Rectal smooth muscle tissue (tissue), 1 donor: ENCODE data around the gene IL1RAPL1.

Source experiments
- H3K27ac ChIP-seq: one replicate; pipeline ENCODE4 v1.7.0; 2013; ENCODE audit warnings: low read depth, low read length, inconsistent platforms
- H3K27me3 ChIP-seq: one replicate; pipeline ENCODE4 v1.7.0; 2013; ENCODE audit warnings: low read length; ENCODE audit not compliant: control insufficient read depth, insufficient read depth
- H3K36me3 ChIP-seq: one replicate; pipeline ENCODE4 v1.7.0; 2013; ENCODE audit warnings: low read length; ENCODE audit not compliant: control insufficient read depth, insufficient read depth
- H3K4me1 ChIP-seq: one replicate; pipeline ENCODE4 v1.7.0; 2013; ENCODE audit warnings: low read length; ENCODE audit not compliant: control insufficient read depth, insufficient read depth
- H3K4me3 ChIP-seq: one replicate; pipeline ENCODE4 v1.7.0; 2013; ENCODE audit warnings: low read length
- H3K9ac ChIP-seq: one replicate; pipeline ENCODE4 v1.7.0; 2013; ENCODE audit warnings: low read length

Gene IL1RAPL1

GRCh38 chrX:29155286-29155685, 568.0 kb downstream of the IL1RAPL1 start:
- Histone ChIP-seq H3K4me3 (no peak overlapping the region), H3K27ac (no peak overlapping the region), H3K4me1 (no peaks in the 10 kb centered on the region), H3K36me3 (no peaks in the 10 kb centered on the region), H3K9ac (no peak overlapping the region), H3K27me3 (no peaks in the 10 kb centered on the region)

- Histone ChIP-seq H3K9ac (no peak overlapping the region), H3K4me3 (no peak overlapping the region), H3K36me3 (no peaks in the 10 kb centered on the region), H3K4me1 (no peaks in the 10 kb centered on the region), H3K27ac (no peak overlapping the region), H3K27me3 (no peaks in the 10 kb centered on the region)
These were observed 585.6 kb downstream of the IL1RAPL1 start for GRCh38 chrX:29172880-29173279.

GRCh38 chrX:29187264-29187663, 600.0 kb downstream of the IL1RAPL1 start:
- H3K27ac ChIP-seq: no peak overlapping the region
- no peak overlapping the region for H3K9ac ChIP-seq
- no peak overlapping the region for H3K4me3 ChIP-seq
- H3K27me3 ChIP-seq: no peaks in the 10 kb centered on the region
- no peaks in the 10 kb centered on the region for H3K36me3 ChIP-seq
- no peaks in the 10 kb centered on the region for H3K4me1 ChIP-seq

- Histone ChIP-seq H3K4me3 (no peak overlapping the region), H3K4me1 (no peaks in the 10 kb centered on the region), H3K36me3 (no peaks in the 10 kb centered on the region), H3K27ac (no peak overlapping the region), H3K27me3 (no peaks in the 10 kb centered on the region), H3K9ac (no peak overlapping the region)
These were observed 609.3 kb downstream of the IL1RAPL1 start for GRCh38 chrX:29196501-29196900.

GRCh38 chrX:29215251-29215650, 628.0 kb downstream of the IL1RAPL1 start:
- Histone ChIP-seq H3K4me1 (no peaks in the 10 kb centered on the region), H3K27ac (no peak overlapping the region), H3K36me3 (no peaks in the 10 kb centered on the region), H3K27me3 (no peaks in the 10 kb centered on the region), H3K4me3 (no peak overlapping the region), H3K9ac (no peak overlapping the region)

GRCh38 chrX:29225670-29226069, 638.4 kb downstream of the IL1RAPL1 start:
- H3K4me3 ChIP-seq: no peak overlapping the region
- no peak overlapping the region for H3K27ac ChIP-seq
- no peaks in the 10 kb centered on the region for H3K4me1 ChIP-seq
- no peaks in the 10 kb centered on the region for H3K27me3 ChIP-seq
- H3K36me3 ChIP-seq: no peaks in the 10 kb centered on the region
- no peak overlapping the region for H3K9ac ChIP-seq

- Histone ChIP-seq H3K27ac (no peak overlapping the region), H3K9ac (no peak overlapping the region)
These were observed 642.6 kb downstream of the IL1RAPL1 start for GRCh38 chrX:29229802-29230201.

GRCh38 chrX:29231800-29232199, 644.6 kb downstream of the IL1RAPL1 start:
- Histone ChIP-seq H3K27me3 (no peaks in the 10 kb centered on the region), H3K9ac (no peak overlapping the region), H3K4me1 (no peaks in the 10 kb centered on the region), H3K36me3 (no peaks in the 10 kb centered on the region), H3K27ac (no peak overlapping the region), H3K4me3 (no peak overlapping the region)

More at GRCh38 chrX:29229802-29230201, 642.6 kb downstream of the IL1RAPL1 start:
- no peaks in the 10 kb centered on the region for H3K4me1 ChIP-seq
- H3K27me3 ChIP-seq: no peaks in the 10 kb centered on the region
- H3K36me3 ChIP-seq: no peaks in the 10 kb centered on the region
- no peak overlapping the region for H3K4me3 ChIP-seq

GRCh38 chrX:29233592-29234183, 646.4 kb downstream of the IL1RAPL1 start:
- no peak overlapping the region for H3K27ac ChIP-seq
- no peak overlapping the region for H3K4me3 ChIP-seq
- no peaks in the 10 kb centered on the region for H3K27me3 ChIP-seq
- no peak overlapping the region for H3K9ac ChIP-seq
- no peaks in the 10 kb centered on the region for H3K4me1 ChIP-seq
- no peaks in the 10 kb centered on the region for H3K36me3 ChIP-seq

- H3K9ac ChIP-seq: no peak overlapping the region
- H3K4me3 ChIP-seq: no peak overlapping the region
- H3K36me3 ChIP-seq: no peaks in the 10 kb centered on the region
- H3K27me3 ChIP-seq: no peaks in the 10 kb centered on the region
- no peaks in the 10 kb centered on the region for H3K4me1 ChIP-seq
- H3K27ac ChIP-seq: no peak overlapping the region
These were observed 650.7 kb downstream of the IL1RAPL1 start for GRCh38 chrX:29237972-29238371.

- no peaks in the 10 kb centered on the region for H3K27me3 ChIP-seq
- no peak overlapping the region for H3K4me3 ChIP-seq
- H3K27ac ChIP-seq: no peak overlapping the region
- H3K9ac ChIP-seq: no peak overlapping the region
- no peaks in the 10 kb centered on the region for H3K36me3 ChIP-seq
- H3K4me1 ChIP-seq: no peaks in the 10 kb centered on the region
These were observed 654.6 kb downstream of the IL1RAPL1 start for GRCh38 chrX:29241809-29242208.

- no peak overlapping the region for H3K27ac ChIP-seq
- no peaks in the 10 kb centered on the region for H3K36me3 ChIP-seq
- no peak overlapping the region for H3K4me3 ChIP-seq
- H3K9ac ChIP-seq: no peak overlapping the region
- H3K27me3 ChIP-seq: no peaks in the 10 kb centered on the region
- H3K4me1 ChIP-seq: no peaks in the 10 kb centered on the region
These were observed 655.6 kb downstream of the IL1RAPL1 start for GRCh38 chrX:29242856-29243255.

- no peak overlapping the region for H3K4me3 ChIP-seq
- no peak overlapping the region for H3K9ac ChIP-seq
- no peaks in the 10 kb centered on the region for H3K4me1 ChIP-seq
- H3K36me3 ChIP-seq: no peaks in the 10 kb centered on the region
- H3K27ac ChIP-seq: no peak overlapping the region
- no peaks in the 10 kb centered on the region for H3K27me3 ChIP-seq
These were observed 656.7 kb downstream of the IL1RAPL1 start for GRCh38 chrX:29243942-29244341.
